Immature natural killer cell (primary cell): ENCODE data around the gene STXBP5. TPM values are rescaled to one million over a fixed set of nuclear protein-coding genes. Genes with fewer than 3 reads are reported as not detected.

Source experiments
- DNase-seq, 3 donors: peaks; one replicate each; pipeline ENCODE4 v3.0.0; 2022; ENCODE audit warnings: mixed read lengths in 1 of 3
- H3K27ac Mint-ChIP-seq, 6 donors: one replicate each; pipeline ENCODE4 v1.8.0; 2020; ENCODE audit warnings: mixed read lengths in 6 of 6, mild to moderate bottlenecking in 5 of 6, inconsistent platforms in 4 of 6, moderate library complexity in 3 of 6
- H3K27me3 Mint-ChIP-seq, 3 donors: one replicate each; pipeline ENCODE4 v1.8.0; 2020 to 2021; ENCODE audit warnings: low read depth in 3 of 3, mild to moderate bottlenecking in 3 of 3, mixed read lengths in 3 of 3, moderate library complexity in 3 of 3, inconsistent platforms in 1 of 3
- H3K36me3 Mint-ChIP-seq, 3 donors: one replicate each; pipeline ENCODE4 v1.8.0; 2020; ENCODE audit warnings: mixed read lengths in 3 of 3, inconsistent platforms in 2 of 3, mild to moderate bottlenecking in 2 of 3
- H3K4me1 Mint-ChIP-seq, 2 donors: one replicate each; pipeline ENCODE4 v1.8.0; 2020; ENCODE audit warnings: inconsistent platforms in 2 of 2, mild to moderate bottlenecking in 2 of 2, mixed read lengths in 2 of 2, moderate library complexity in 1 of 2
- H3K4me3 Mint-ChIP-seq, 5 donors: one replicate each; pipeline ENCODE4 v1.8.0; 2020; ENCODE audit warnings: mild to moderate bottlenecking in 5 of 5, mixed read lengths in 5 of 5, inconsistent platforms in 3 of 5, moderate library complexity in 3 of 5
- H3K9me3 Mint-ChIP-seq, 6 donors: one replicate each; pipeline ENCODE4 v1.8.0; 2020; ENCODE audit warnings: mild to moderate bottlenecking in 6 of 6, mixed read lengths in 6 of 6, inconsistent platforms in 4 of 6, moderate library complexity in 3 of 6
- polyA plus RNA-seq, 3 donors: library from polyadenylated mRNA; unstranded; fragments of 300-500 nt; fragmentation: Illumina TruSeq; gene quantifications; one replicate each; pipeline ENCODE4 v1.2.3, GENCODE V29; 2021

Gene STXBP5
- polyA plus RNA-seq, 3 donors from 2014 or later, result 2.9 to 5.4 (median 3.1) TPM

- Mint-ChIP-seq H3K27ac (peak overlapping the region in 1 of 6 donors; percentile 39), H3K4me3 (no peak overlapping the region), H3K36me3 (no peaks in the 10 kb centered on the region), H3K27me3 (peaks cover 0 to 1% (median 0%) of the 10 kb centered on the region in 3 donors), H3K4me1 (peaks cover 5 to 10% of the 10 kb centered on the region in 2 donors), H3K9me3 (no peaks in the 10 kb centered on the region)
- DNase-seq, result no peak
These were observed 9.4 kb upstream of the STXBP5 start for GRCh38 chr6:147194652-147195411.

GRCh38 chr6:147195510-147195909 is 8.7 kb upstream of the STXBP5 start:
- Mint-ChIP-seq H3K4me3 (no peak overlapping the region), H3K27ac (no peak overlapping the region)

GRCh38 chr6:147195987-147196386 is 8.2 kb upstream of the STXBP5 start:
- Mint-ChIP-seq H3K4me1 (peaks cover 5 to 10% of the 10 kb centered on the region in 2 donors), H3K27me3 (peaks cover 0 to 1% (median 0%) of the 10 kb centered on the region in 3 donors), H3K36me3 (no peaks in the 10 kb centered on the region), H3K27ac (no peak overlapping the region), H3K9me3 (no peaks in the 10 kb centered on the region), H3K4me3 (no peak overlapping the region)
- no peak for DNase-seq

More at GRCh38 chr6:147195510-147195909, 8.7 kb upstream of the STXBP5 start:
- Mint-ChIP-seq H3K4me1 (peaks cover 5 to 10% of the 10 kb centered on the region in 2 donors), H3K36me3 (no peaks in the 10 kb centered on the region), H3K9me3 (no peaks in the 10 kb centered on the region), H3K27me3 (peaks cover 0 to 1% (median 0%) of the 10 kb centered on the region in 3 donors)
- no peak for DNase-seq

GRCh38 chr6:147200711-147201110 is 3.5 kb upstream of the STXBP5 start:
- peaks cover 22 to 33% of the 10 kb centered on the region in 2 donors for H3K4me1 Mint-ChIP-seq
- no peak overlapping the region for H3K4me3 Mint-ChIP-seq
- H3K27me3 Mint-ChIP-seq, result peaks cover 14 to 17% (median 17%) of the 10 kb centered on the region in 3 donors
- no peak overlapping the region for H3K27ac Mint-ChIP-seq
- no peak for DNase-seq
- H3K36me3 Mint-ChIP-seq, result no peaks in the 10 kb centered on the region
- no peaks in the 10 kb centered on the region for H3K9me3 Mint-ChIP-seq

GRCh38 chr6:147201885-147202515 is 2.2 kb upstream of the STXBP5 start:
- Mint-ChIP-seq H3K9me3 (no peaks in the 10 kb centered on the region), H3K4me1 (peaks cover 31 to 46% of the 10 kb centered on the region in 2 donors), H3K27ac (peak overlapping the region; percentile 90 to 99 (median 98)), H3K27me3 (peaks cover 14 to 19% (median 15%) of the 10 kb centered on the region in 3 donors), H3K36me3 (no peaks in the 10 kb centered on the region), H3K4me3 (peak overlapping the region; percentile 95 to 99 (median 98))
- DNase-seq, result no peak

GRCh38 chr6:147202516-147203310 is 1.5 kb upstream of the STXBP5 start:
- Mint-ChIP-seq H3K36me3 (no peaks in the 10 kb centered on the region), H3K4me3 (peak overlapping the region; percentile 95 to 99 (median 98)), H3K9me3 (no peaks in the 10 kb centered on the region), H3K27ac (peak overlapping the region; percentile 90 to 99 (median 98)), H3K27me3 (peaks cover 14 to 19% (median 15%) of the 10 kb centered on the region in 3 donors), H3K4me1 (peaks cover 35 to 53% of the 10 kb centered on the region in 2 donors)
- peak; percentile 87 to 90 (median 89) for DNase-seq

- peaks cover 14 to 19% (median 15%) of the 10 kb centered on the region in 3 donors for H3K27me3 Mint-ChIP-seq
- peaks cover 39 to 61% of the 10 kb centered on the region in 2 donors for H3K4me1 Mint-ChIP-seq
- H3K36me3 Mint-ChIP-seq, result no peaks in the 10 kb centered on the region
- H3K4me3 Mint-ChIP-seq, result peak overlapping the region; percentile 95 to 99 (median 98)
- H3K9me3 Mint-ChIP-seq, result no peaks in the 10 kb centered on the region
- peak; percentile 79 to 85 (median 83) for DNase-seq
- peak overlapping the region; percentile 90 to 99 (median 98) for H3K27ac Mint-ChIP-seq
These were observed 732 bp upstream of the STXBP5 start for GRCh38 chr6:147203311-147204059.

GRCh38 chr6:147204843-147205311 is 660 bp downstream of the STXBP5 start:
- no peaks in the 10 kb centered on the region for H3K9me3 Mint-ChIP-seq
- peak overlapping the region; percentile 86 to 97 (median 95) for H3K4me3 Mint-ChIP-seq
- peaks cover 14 to 19% (median 15%) of the 10 kb centered on the region in 3 donors for H3K27me3 Mint-ChIP-seq
- H3K27ac Mint-ChIP-seq, result peak overlapping the region; percentile 82 to 97 (median 92)
- DNase-seq, result no peak
- no peaks in the 10 kb centered on the region for H3K36me3 Mint-ChIP-seq
- H3K4me1 Mint-ChIP-seq, result peaks cover 42 to 69% of the 10 kb centered on the region in 2 donors

GRCh38 chr6:147205690-147206600 is 1.7 kb downstream of the STXBP5 start:
- H3K4me1 Mint-ChIP-seq, result peaks cover 44 to 73% of the 10 kb centered on the region in 2 donors
- H3K27ac Mint-ChIP-seq, result peak overlapping the region; percentile 15 to 93 (median 80)
- peak overlapping the region; percentile 76 to 97 (median 95) for H3K4me3 Mint-ChIP-seq
- peaks cover 14 to 19% (median 15%) of the 10 kb centered on the region in 3 donors for H3K27me3 Mint-ChIP-seq
- no peaks in the 10 kb centered on the region for H3K9me3 Mint-ChIP-seq
- no peak for DNase-seq
- no peaks in the 10 kb centered on the region for H3K36me3 Mint-ChIP-seq

GRCh38 chr6:147207351-147207750 is 3.1 kb downstream of the STXBP5 start:
- no peak for DNase-seq
- H3K9me3 Mint-ChIP-seq, result no peaks in the 10 kb centered on the region
- no peaks in the 10 kb centered on the region for H3K36me3 Mint-ChIP-seq
- peaks cover 38 to 66% of the 10 kb centered on the region in 2 donors for H3K4me1 Mint-ChIP-seq
- H3K27ac Mint-ChIP-seq, result peak overlapping the region in 3 of 6 donors; percentile 5 to 57 (median 36)
- peak overlapping the region in 1 of 5 donors; percentile 3 for H3K4me3 Mint-ChIP-seq
- peaks cover 13 to 19% (median 14%) of the 10 kb centered on the region in 3 donors for H3K27me3 Mint-ChIP-seq

GRCh38 chr6:147207837-147208754 is 3.9 kb downstream of the STXBP5 start:
- Mint-ChIP-seq H3K36me3 (no peaks in the 10 kb centered on the region), H3K4me3 (peak overlapping the region in 1 of 5 donors; percentile 3), H3K9me3 (no peaks in the 10 kb centered on the region), H3K27me3 (peaks cover 5 to 11% (median 9%) of the 10 kb centered on the region in 3 donors), H3K4me1 (peaks cover 36 to 63% of the 10 kb centered on the region in 2 donors), H3K27ac (peak overlapping the region in 4 of 6 donors; percentile 5 to 57 (median 40))
- DNase-seq, result no peak
